Pancreas (tissue), 10 donors: ENCODE results near the gene RGS3. TPM values are rescaled to one million over a fixed set of nuclear protein-coding genes. Genes with fewer than 3 reads are reported as not detected.

ENCODE experiments used
- ATAC-seq, 4 donors: fragments of 200-7000 bp; cut with Tn5 transposase; one replicate each; pipeline versions ENCODE4 v1.8.0 to v1.9.1; 2020; ENCODE audit warnings: mild to moderate bottlenecking in 4 of 4, moderate library complexity in 4 of 4
- DNase-seq, 6 donors: peaks; one replicate each; pipeline ENCODE4 v3.0.0-alpha.2; 2020
- FAIRE-seq: peaks from 2 replicates; lab custom pipeline; 2012; peaks lifted over from hg19 to GRCh38; lab: Jason Lieb, UNC
- H3K27ac ChIP-seq, 4 donors: fragments of 200-600 bp; sonication (generic); 1 replicate in 3 of 4; 2 replicates in 1 of 4; pipeline versions ENCODE4 v1.5.0 to v1.8.0; 2020
- H3K27me3 ChIP-seq, 4 donors: fragments of 200-600 bp; one replicate each; pipeline ENCODE4 v1.8.0; 2021
- H3K36me3 ChIP-seq, 3 donors: fragments of 200-600 bp; sonication (generic) in 1 of 3; one replicate each; pipeline versions ENCODE4 v1.5.0 to v1.8.0; 2020 to 2021
- H3K4me1 ChIP-seq, 3 donors: fragments of 200-600 bp; one replicate each; pipeline ENCODE4 v1.8.0; 2021
- H3K4me3 ChIP-seq, 4 donors: fragments of 200-600 bp; sonication (generic) in 2 of 4; one replicate each; pipeline versions ENCODE4 v1.5.0 to v1.8.0; 2020 to 2021
- H3K9me3 ChIP-seq, 4 donors: fragments of 200-600 bp; one replicate each; pipeline ENCODE4 v1.8.0; 2021
- CTCF ChIP-seq, 4 donors: fragments of 200-600 bp; sonication (generic) in 3 of 4; IDR thresholded peaks; one replicate each; pipeline versions ENCODE4 v1.5.0 to v1.8.0; 2021; ENCODE audit warnings: antibody characterized with exemption in 4 of 4
- WGBS, 2 donors: extraction: QIAGEN DNeasy Blood & Tissue Kit; methylation state at CpG; one replicate each; pipeline ENCODE4 v1.1.7; 2013; 5-methylcytosine and 5-hydroxymethylcytosine counted together
- intact Hi-C, 3 donors: fragments of 100-400 bp; cut with DNase I; formaldehyde crosslinking; loops; one replicate each; pipeline versions ENCODE4 v1.11.1 to v1.14.2; 2022
- polyA plus RNA-seq, 2 donors: library from polyadenylated mRNA; stranded (reverse); fragments of 200-250 nt; gene quantifications; one replicate each; pipeline ENCODE4 v1.2.3, GENCODE V29; 2013
- total RNA-seq, 6 donors: library from RNA; stranded (reverse); fragmentation: NEBNext Ultra II Directional in 4 of 6; extraction: Animal tissue kit (Norgen Biotek cat#: 25700) in 4 of 6; gene quantifications; one replicate each; pipeline versions ENCODE4 v1.2.1 to v1.2.4, GENCODE V29; 2021 to 2023
- donor health status: healthy with polysubstance abuse.
- donor health status: DM: no; HTN: no; CAD: no; lungs with moderate emphysema.
- donor health status: DM: no; HTN: no; CAD: no.
- donor health status: control.
- donor health status: control.
- donor health status: Bipolar disorder and iron deficiency.
- donor health status: DM: yes; HTN: yes; CAD: no.
- donor health status: DM: no; HTN: no; CAD: no.
- donor health status: DM: no; HTN: no; CAD: no.
- donor health status: DM: yes; HTN: yes; CAD: no.

RGS3 gene
- total and polyA plus RNA-seq, 8 donors: 18.3 to 55.3 (median 32.6) TPM

GRCh38 chr9:113568571-113569321 is 105.2 kb downstream of the RGS3 start:
- intact Hi-C loops: no loop called here
- Histone ChIP-seq H3K4me3 (no peak overlapping the region), H3K27me3 (no peaks in the 10 kb centered on the region), H3K36me3 (no peaks in the 10 kb centered on the region), H3K27ac (no peak overlapping the region), H3K4me1 (peaks cover 4 to 26% (median 8%) of the 10 kb centered on the region in 3 donors), H3K9me3 (no peaks in the 10 kb centered on the region)
- ATAC-seq: no peak
- WGBS, 2 donors: 71 to 76% methylated on average over 11 of the region's 11 CpGs
- peak in 2 of 6 donors; percentile 13 to 43 for DNase-seq
- no peak for FAIRE-seq
- TF ChIP-seq CTCF (IDR thresholded peaks at IDR 0.05): no peak

- Histone ChIP-seq H3K9me3 (no peaks in the 10 kb centered on the region), H3K27me3 (no peaks in the 10 kb centered on the region), H3K36me3 (no peaks in the 10 kb centered on the region), H3K4me3 (no peak overlapping the region), H3K4me1 (peaks cover 3 to 18% (median 4%) of the 10 kb centered on the region in 3 donors), H3K27ac (no peak overlapping the region)
- no peak for TF ChIP-seq CTCF (IDR thresholded peaks at IDR 0.05)
- WGBS, 2 donors: 78 to 90% methylated on average over 2 of the region's 2 CpGs
- ATAC-seq (no peak), FAIRE-seq (no peak), DNase-seq (peak in 3 of 6 donors; percentile 4 to 15 (median 7))
- intact Hi-C loops: no loop called here
Measured at GRCh38 chr9:113569472-113570060, 106.0 kb downstream of the RGS3 start.

GRCh38 chr9:113570106-113570505 is 106.6 kb downstream of the RGS3 start:
- Histone ChIP-seq H3K4me3 (no peak overlapping the region), H3K4me1 (peaks cover under 1 to 15% (median 4%) of the 10 kb centered on the region in 3 donors), H3K36me3 (no peaks in the 10 kb centered on the region), H3K27ac (no peak overlapping the region), H3K9me3 (no peaks in the 10 kb centered on the region), H3K27me3 (no peaks in the 10 kb centered on the region)
- intact Hi-C loops: no loop called here
- 96% methylated on average over 9 of the region's 9 CpGs for WGBS, 2 donors
- no peak for ATAC-seq
- no peak for TF ChIP-seq CTCF (IDR thresholded peaks at IDR 0.05)
- DNase-seq: peak in 3 of 6 donors; percentile 4 to 16 (median 6)
- FAIRE-seq: no peak

GRCh38 chr9:113570749-113571711 is 107.5 kb downstream of the RGS3 start:
- no peak overlapping the region for H3K27ac ChIP-seq
- ATAC-seq: peak in 2 of 4 donors; percentile 12 to 26
- FAIRE-seq: no peak

More at GRCh38 chr9:113570749-113571711, 107.5 kb downstream of the RGS3 start:
- no peaks in the 10 kb centered on the region for H3K27me3 ChIP-seq
- no peaks in the 10 kb centered on the region for H3K9me3 ChIP-seq
- no peak overlapping the region for H3K4me3 ChIP-seq
- DNase-seq: peak in 3 of 6 donors; percentile 3 to 13 (median 4)
- no peaks in the 10 kb centered on the region for H3K36me3 ChIP-seq
- H3K4me1 ChIP-seq: peaks cover 2 to 18% (median 6%) of the 10 kb centered on the region in 3 donors
- no peak for TF ChIP-seq CTCF (IDR thresholded peaks at IDR 0.05)
- 85 to 88% methylated on average over 12 of the region's 12 CpGs for WGBS, 2 donors
- intact Hi-C loops: no loop called here
